ENCODE results near the gene SYNGR4.
A peak's percentile ranks its signal among the peaks of the same experiment; 100 is the strongest.

The SYNGR4 gene

GRCh38 chr19:48396016-48396823 is 32.1 kb downstream of the SYNGR4 start:
- no peak for DNase-seq

GRCh38 chr19:48396824-48397176 is 32.6 kb downstream of the SYNGR4 start:
- DNase-seq = no peak

DNA sequence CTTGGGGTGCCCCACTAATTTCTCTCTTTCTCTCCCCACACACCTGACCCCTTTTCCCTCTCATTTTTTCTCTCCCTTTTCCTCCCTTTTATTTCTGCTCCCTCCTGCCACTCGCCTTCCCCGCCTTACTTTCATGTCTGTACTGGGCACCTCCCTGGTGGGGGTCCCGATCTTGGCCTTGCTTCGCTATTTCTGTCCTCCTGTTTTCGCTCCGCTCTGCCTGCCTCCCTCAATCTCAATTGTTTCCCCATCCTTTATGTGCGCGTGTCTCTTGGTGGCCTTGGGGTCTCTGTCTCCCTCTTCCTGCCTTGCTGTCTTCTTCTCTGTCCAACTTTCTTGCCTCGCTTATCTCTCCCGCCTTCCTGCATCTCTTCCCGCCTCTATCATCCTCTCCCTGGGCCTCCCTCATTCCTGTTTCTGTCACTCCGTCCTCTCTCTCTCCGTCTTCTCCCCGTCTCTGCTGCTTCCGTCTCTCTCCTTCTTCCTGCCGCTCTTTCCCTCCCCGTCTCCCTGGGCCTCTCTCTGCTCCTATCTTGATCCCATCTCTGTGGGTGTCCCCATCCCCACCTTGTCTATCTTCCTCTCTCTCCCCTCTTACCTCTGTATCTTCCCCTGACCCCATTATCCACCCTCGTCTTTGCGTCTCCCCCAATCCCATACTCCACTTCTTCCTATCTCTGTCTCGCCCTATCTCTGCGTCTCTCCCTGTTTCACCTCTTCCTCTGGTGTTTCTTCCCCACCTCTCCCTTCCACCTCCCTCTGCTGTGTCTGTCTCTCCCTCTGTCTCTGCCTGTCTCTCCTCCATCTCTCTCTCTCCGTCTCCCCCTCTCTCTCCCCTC is 33.3 kb downstream of the SYNGR4 start:
- no peak for DNase-seq

GRCh38 chr19:48398102-48398374 is 33.9 kb downstream of the SYNGR4 start:
- no peak for DNase-seq

DNA sequence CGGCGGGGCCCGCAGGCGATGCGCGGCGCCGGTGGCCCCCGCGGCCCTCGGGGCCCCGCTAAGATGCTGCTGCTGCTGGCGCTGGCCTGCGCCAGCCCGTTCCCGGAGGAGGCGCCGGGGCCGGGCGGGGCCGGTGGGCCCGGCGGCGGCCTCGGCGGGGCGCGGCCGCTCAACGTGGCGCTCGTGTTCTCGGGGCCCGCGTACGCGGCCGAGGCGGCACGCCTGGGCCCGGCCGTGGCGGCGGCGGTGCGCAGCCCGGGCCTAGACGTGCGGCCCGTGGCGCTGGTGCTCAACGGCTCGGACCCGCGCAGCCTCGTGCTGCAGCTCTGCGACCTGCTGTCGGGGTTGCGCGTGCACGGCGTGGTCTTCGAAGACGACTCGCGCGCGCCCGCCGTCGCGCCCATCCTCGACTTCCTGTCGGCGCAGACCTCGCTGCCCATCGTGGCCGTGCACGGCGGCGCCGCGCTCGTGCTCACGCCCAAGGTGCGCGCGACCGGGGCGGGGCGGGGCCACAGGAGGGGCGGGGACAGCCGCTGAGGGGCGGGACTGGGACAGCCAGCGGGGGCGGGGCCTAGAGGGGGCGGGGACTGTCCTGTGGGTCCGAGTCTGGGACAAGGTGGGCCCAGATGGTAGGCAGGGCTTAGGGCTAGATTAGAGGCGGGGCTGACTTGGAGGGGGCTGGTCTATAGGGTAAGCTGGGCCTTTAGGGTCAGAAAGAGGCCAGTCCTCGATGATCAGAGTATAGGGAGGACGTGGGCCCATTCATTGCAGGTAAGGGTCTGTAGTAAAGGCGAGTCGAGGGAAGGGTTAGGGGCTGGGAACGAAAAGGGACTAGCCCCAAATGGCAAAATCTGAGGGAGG is 34.4 kb downstream of the SYNGR4 start:
- DNase-seq = peak in 15 of 51 donors; percentile 8 to 57 (median 27)

GRCh38 chr19:48400018-48400742 is 36.0 kb downstream of the SYNGR4 start:
- DNase-seq = peak in 1 of 51 donors; percentile 6

GRCh38 chr19:48401287-48401686 is 37.1 kb downstream of the SYNGR4 start:
- no peak for DNase-seq

GRCh38 chr19:48403606-48404005 is 39.4 kb downstream of the SYNGR4 start:
- DNase-seq = peak in 22 of 51 donors; percentile 7 to 56 (median 30)

DNA sequence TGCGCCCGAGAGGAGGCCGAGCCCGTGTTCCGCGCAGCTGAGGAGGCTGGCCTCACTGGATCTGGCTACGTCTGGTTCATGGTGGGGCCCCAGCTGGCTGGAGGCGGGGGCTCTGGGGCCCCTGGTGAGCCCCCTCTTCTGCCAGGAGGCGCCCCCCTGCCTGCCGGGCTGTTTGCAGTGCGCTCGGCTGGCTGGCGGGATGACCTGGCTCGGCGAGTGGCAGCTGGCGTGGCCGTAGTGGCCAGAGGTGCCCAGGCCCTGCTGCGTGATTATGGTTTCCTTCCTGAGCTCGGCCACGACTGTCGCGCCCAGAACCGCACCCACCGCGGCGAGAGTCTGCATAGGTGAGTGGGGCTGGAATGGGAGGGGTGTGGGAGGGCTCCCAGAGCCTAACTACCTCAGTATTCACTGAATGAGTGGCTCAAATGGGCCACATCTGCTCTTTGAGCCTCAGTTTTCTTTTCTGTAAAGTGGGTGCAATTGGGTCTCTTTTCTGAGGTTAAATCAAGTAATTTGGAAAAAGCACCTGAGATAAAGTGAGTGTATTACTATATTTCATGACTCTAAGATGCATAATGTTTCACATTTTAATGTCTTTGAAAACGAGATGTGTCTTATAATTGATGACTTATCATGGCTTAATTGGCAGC is 41.0 kb downstream of the SYNGR4 start:
- DNase-seq = no peak

DNA sequence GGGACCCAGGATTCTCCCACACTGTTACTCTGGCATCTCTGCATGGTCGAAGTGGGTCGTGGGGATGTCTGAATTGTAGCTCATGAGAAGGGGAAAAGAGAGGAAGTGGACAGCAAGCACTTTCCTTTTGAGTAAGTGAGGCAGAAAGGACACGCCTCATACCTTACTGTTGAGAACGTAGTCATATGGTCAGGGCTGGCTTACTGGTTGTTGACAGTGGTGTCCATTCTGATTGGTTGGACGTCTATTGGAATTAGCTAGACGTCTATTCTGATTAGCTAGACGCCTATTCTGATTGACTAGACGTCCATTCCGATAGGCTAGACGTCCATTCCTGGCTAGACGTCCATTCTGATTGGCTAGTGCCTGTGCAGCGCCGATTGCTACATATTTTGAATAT is 41.7 kb downstream of the SYNGR4 start:
- no peak for DNase-seq

GRCh38 chr19:48413879-48414587 is 49.9 kb downstream of the SYNGR4 start:
- no peak for DNase-seq

DNA sequence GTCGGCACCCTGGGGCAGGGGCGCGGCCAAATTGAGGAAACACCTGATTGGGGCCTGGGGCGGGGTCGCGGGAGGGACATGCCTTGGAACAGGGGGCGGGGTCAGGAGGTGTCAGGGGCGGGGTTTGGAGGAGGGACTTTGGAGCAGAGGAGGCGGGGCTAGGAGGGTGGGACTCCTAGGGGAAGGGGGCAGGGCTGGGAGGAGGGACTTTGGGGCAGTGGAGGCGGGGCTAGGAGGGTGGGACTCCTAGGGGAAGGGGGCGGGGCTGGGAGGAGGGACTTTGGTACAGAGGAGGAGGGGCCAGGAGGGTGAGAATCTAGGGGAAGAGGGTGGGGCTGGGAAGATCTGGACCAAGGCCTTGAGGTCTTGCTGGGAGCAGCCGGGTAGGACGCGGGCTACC is 51.2 kb downstream of the SYNGR4 start:
- DNase-seq = peak in 17 of 51 donors; percentile 9 to 61 (median 33)

GRCh38 chr19:48415806-48416221 is 51.6 kb downstream of the SYNGR4 start:
- no peak for DNase-seq

DNA sequence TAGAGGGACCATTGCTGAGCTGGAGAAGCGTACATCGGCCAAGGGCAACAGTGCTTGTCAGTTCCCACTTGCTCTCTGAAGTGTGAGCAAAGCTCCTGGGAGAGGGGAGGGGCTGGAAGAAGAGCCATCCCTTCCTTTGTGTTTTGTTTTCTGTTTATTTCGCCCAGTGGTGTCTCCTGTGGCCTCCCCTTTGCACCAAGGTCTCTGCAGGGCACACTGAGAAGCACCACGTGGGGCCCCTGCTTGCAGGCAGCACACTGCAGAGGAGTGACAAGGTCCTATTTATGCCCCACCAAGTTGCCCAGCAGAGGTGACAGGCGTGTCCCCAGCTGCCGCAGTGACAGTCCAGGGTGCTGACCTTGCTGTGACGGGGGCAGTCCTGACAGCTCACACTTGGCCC is 53.3 kb downstream of the SYNGR4 start:
- no peak for DNase-seq

DNA sequence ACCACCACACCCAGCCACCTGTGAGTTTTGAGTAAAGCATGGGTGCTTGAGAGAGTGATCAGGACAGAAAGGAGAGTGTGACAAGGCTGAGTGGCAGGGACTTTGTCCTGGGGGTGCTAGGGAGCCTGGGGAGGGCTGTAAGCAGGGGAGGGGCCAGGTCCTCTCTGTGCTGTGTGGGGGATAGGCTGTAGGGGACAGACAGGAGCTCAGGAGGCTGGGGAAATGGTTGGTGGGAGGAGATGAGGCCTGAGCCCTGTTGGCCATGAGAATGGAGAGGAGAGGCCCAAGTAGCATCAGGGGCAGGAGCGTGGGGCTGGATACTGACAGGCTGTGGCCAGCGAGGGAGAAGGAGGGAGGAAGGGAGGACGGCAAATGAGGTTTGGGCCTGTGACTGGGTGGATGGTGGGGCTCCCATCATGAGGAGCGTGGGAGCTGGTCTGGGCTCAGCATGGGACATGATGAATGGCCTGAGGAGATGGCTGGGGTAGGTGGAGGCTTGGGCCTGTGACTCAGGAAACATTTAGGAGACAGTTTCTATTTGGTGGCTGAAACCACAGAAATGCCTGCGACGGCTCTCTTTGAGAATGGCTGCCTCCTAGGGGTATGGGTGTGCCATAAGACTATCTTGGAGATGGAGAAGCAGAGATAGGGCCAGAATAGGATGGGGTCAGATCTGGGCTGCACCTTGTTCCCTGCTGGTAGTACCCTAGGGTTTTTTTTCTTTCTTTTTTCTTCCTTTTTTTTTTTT is 54.3 kb downstream of the SYNGR4 start:
- no peak for DNase-seq

- peak in 22 of 51 donors; percentile 11 to 50 (median 28) for DNase-seq
Observed at GRCh38 chr19:48419158-48419920, 55.2 kb downstream of the SYNGR4 start.

- DNase-seq = no peak
Observed at GRCh38 chr19:48421548-48421947, 57.4 kb downstream of the SYNGR4 start.

DNA sequence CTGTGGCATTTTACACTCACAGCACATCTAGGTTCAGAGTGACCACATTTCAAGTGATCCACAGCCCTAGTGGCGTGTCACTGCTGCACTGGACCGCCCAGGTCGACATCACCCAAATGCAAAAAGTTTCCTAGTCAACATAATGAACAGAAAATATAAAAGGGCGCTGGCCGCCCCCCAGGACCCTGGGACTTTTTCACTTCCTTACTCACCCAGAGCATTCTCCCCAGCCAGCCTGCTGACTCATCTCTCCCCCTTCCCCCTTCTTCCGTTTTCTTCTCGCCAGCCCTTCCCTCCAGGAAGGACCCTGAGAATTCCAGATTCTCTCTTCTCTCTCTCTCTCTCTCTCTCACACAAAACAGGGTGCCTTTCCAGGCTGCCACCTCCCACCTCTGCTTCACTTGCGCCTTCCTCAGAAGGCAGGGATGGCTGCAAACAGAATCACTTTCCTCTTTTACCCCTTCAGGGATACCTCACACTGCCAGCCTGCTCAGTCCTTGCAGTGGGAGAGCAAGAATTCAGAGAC is 60.6 kb downstream of the SYNGR4 start:
- peak in 7 of 51 donors; percentile 4 to 48 (median 12) for DNase-seq
